ENCODE data around the gene PLCL2. TPM values are rescaled to one million over a fixed set of nuclear protein-coding genes. Genes with fewer than 3 reads are reported as not detected.

PLCL2 gene
- total and polyA plus RNA-seq, 4 donors = 1.5 to 16.5 (median 9.4) TPM

- Histone ChIP-seq H3K9ac (ENCODE audit: low read depth in 1 of 2, low read length in 2 of 2) (no peak overlapping the region), H3K4me1 (ENCODE audit: control insufficient read depth in 4 of 4, insufficient read depth in 4 of 4, low read length in 3 of 4) (no peaks in the 10 kb centered on the region), H3K4me3 (ENCODE audit: low read depth in 1 of 3, low read length in 3 of 3) (no peak overlapping the region), H3K27me3 (ENCODE audit: control insufficient read depth in 4 of 4, insufficient read depth in 4 of 4, low read length in 3 of 4) (no peaks in the 10 kb centered on the region), H3K27ac (ENCODE audit: low read depth in 1 of 2, low read length in 2 of 2) (no peak overlapping the region), H3K36me3 (ENCODE audit: control insufficient read depth in 4 of 4, insufficient read depth in 3 of 4, low read depth in 1 of 4, low read length in 3 of 4) (no peaks in the 10 kb centered on the region), H3K9me3 (ENCODE audit: control insufficient read depth in 4 of 4, low read length in 3 of 4) (peaks cover 0 to 2% (median 0%) of the 10 kb centered on the region in 4 donors)
- DNase-seq (ENCODE audit: low spot score) = no peak
- WGBS = 88% methylated on average over 4 of the region's 4 CpGs
- TF ChIP-seq HNF4A (conservative IDR thresholded peaks at IDR 0.05) (no peak), SP1 (IDR thresholded peaks at IDR 0.05) (no peak), MAX (IDR thresholded peaks at IDR 0.05) (no peak), FOXA1 (IDR thresholded peaks at IDR 0.05) (no peak), FOXA2 (IDR thresholded peaks at IDR 0.05) (no peak), EGR1 (IDR thresholded peaks at IDR 0.05; ENCODE audit: low read depth in 2 of 2) (no peak), JUND (IDR thresholded peaks at IDR 0.05) (no peak), GABPA (IDR thresholded peaks at IDR 0.05 in 1 of 2, conservative IDR thresholded peaks at IDR 0.05 in 1 of 2) (no peak), TAF1 (conservative IDR thresholded peaks at IDR 0.05) (no peak), ATF3 (IDR thresholded peaks at IDR 0.05) (no peak), RXRA (IDR thresholded peaks at IDR 0.05) (no peak), RAD21 (IDR thresholded peaks at IDR 0.05) (no peak), YY1 (IDR thresholded peaks at IDR 0.05) (no peak), HNF4G (IDR thresholded peaks at IDR 0.05) (no peak), NR2F2 (IDR thresholded peaks at IDR 0.05) (no peak)
- TF ChIP-seq, protein P1, sequence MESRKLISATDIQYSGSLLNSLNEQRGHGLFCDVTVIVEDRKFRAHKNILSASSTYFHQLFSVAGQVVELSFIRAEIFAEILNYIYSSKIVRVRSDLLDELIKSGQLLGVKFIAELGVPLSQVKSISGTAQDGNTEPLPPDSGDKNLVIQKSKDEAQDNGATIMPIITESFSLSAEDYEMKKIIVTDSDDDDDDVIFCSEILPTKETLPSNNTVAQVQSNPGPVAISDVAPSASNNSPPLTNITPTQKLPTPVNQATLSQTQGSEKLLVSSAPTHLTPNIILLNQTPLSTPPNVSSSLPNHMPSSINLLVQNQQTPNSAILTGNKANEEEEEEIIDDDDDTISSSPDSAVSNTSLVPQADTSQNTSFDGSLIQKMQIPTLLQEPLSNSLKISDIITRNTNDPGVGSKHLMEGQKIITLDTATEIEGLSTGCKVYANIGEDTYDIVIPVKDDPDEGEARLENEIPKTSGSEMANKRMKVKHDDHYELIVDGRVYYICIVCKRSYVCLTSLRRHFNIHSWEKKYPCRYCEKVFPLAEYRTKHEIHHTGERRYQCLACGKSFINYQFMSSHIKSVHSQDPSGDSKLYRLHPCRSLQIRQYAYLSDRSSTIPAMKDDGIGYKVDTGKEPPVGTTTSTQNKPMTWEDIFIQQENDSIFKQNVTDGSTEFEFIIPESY (IDR thresholded peaks at IDR 0.05) = no peak
- TF ChIP-seq, protein P2, sequence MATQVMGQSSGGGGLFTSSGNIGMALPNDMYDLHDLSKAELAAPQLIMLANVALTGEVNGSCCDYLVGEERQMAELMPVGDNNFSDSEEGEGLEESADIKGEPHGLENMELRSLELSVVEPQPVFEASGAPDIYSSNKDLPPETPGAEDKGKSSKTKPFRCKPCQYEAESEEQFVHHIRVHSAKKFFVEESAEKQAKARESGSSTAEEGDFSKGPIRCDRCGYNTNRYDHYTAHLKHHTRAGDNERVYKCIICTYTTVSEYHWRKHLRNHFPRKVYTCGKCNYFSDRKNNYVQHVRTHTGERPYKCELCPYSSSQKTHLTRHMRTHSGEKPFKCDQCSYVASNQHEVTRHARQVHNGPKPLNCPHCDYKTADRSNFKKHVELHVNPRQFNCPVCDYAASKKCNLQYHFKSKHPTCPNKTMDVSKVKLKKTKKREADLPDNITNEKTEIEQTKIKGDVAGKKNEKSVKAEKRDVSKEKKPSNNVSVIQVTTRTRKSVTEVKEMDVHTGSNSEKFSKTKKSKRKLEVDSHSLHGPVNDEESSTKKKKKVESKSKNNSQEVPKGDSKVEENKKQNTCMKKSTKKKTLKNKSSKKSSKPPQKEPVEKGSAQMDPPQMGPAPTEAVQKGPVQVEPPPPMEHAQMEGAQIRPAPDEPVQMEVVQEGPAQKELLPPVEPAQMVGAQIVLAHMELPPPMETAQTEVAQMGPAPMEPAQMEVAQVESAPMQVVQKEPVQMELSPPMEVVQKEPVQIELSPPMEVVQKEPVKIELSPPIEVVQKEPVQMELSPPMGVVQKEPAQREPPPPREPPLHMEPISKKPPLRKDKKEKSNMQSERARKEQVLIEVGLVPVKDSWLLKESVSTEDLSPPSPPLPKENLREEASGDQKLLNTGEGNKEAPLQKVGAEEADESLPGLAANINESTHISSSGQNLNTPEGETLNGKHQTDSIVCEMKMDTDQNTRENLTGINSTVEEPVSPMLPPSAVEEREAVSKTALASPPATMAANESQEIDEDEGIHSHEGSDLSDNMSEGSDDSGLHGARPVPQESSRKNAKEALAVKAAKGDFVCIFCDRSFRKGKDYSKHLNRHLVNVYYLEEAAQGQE (IDR thresholded peaks at IDR 0.05) = no peak
Observed at GRCh38 chr3:17120115-17120514, 235.4 kb downstream of the PLCL2 start.

- Histone ChIP-seq H3K4me1 (ENCODE audit: control insufficient read depth in 4 of 4, insufficient read depth in 4 of 4, low read length in 3 of 4) (no peaks in the 10 kb centered on the region), H3K9ac (ENCODE audit: low read depth in 1 of 2, low read length in 2 of 2) (no peak overlapping the region), H3K9me3 (ENCODE audit: control insufficient read depth in 4 of 4, low read length in 3 of 4) (peaks cover 0 to 2% (median 0%) of the 10 kb centered on the region in 4 donors), H3K36me3 (ENCODE audit: control insufficient read depth in 4 of 4, insufficient read depth in 3 of 4, low read depth in 1 of 4, low read length in 3 of 4) (no peaks in the 10 kb centered on the region), H3K27ac (ENCODE audit: low read depth in 1 of 2, low read length in 2 of 2) (no peak overlapping the region), H3K27me3 (ENCODE audit: control insufficient read depth in 4 of 4, insufficient read depth in 4 of 4, low read length in 3 of 4) (no peaks in the 10 kb centered on the region), H3K4me3 (ENCODE audit: low read depth in 1 of 3, low read length in 3 of 3) (no peak overlapping the region)
- DNase-seq (ENCODE audit: low spot score) = no peak
- 85% methylated on average over 2 of the region's 2 CpGs for WGBS
- TF ChIP-seq CTCF (IDR thresholded peaks at IDR 0.05; ENCODE audit: low read depth, low read length, missing input control) (no peak), MAX (IDR thresholded peaks at IDR 0.05) (no peak), YY1 (IDR thresholded peaks at IDR 0.05) (no peak), NR2F2 (IDR thresholded peaks at IDR 0.05) (no peak), TAF1 (conservative IDR thresholded peaks at IDR 0.05) (no peak), HNF4A (conservative IDR thresholded peaks at IDR 0.05) (no peak), RXRA (IDR thresholded peaks at IDR 0.05) (no peak), SP1 (IDR thresholded peaks at IDR 0.05) (no peak)
- TF ChIP-seq, protein P1 (IDR thresholded peaks at IDR 0.05) = no peak
- TF ChIP-seq, protein P2 (IDR thresholded peaks at IDR 0.05) = no peak
Observed at GRCh38 chr3:17121336-17121735, 236.6 kb downstream of the PLCL2 start.
